Muscle layer of colon (tissue), 2 donors: ENCODE data around the gene GALNT12.

Experiments
- H3K27ac ChIP-seq: one replicate; pipeline ENCODE4 v1.7.0; 2013; ENCODE audit warnings: low read depth, mild to moderate bottlenecking, low read length, moderate library complexity
- H3K27me3 ChIP-seq, 2 donors: one replicate each; pipeline ENCODE4 v1.7.0; 2013; ENCODE audit warnings: low read length in 2 of 2, mild to moderate bottlenecking in 2 of 2; ENCODE audit not compliant: insufficient read depth in 2 of 2, control insufficient read depth in 1 of 2
- H3K36me3 ChIP-seq: one replicate; pipeline ENCODE4 v1.7.0; 2013; ENCODE audit warnings: mild to moderate bottlenecking, low read length; ENCODE audit not compliant: insufficient read depth
- H3K4me1 ChIP-seq: one replicate; pipeline ENCODE4 v1.7.0; 2013; ENCODE audit warnings: mild to moderate bottlenecking, low read length; ENCODE audit not compliant: insufficient read depth
- H3K4me3 ChIP-seq, 2 donors: one replicate each; pipeline ENCODE4 v1.7.0; 2013; ENCODE audit warnings: low read length in 2 of 2, low read depth in 1 of 2, mild to moderate bottlenecking in 1 of 2, moderate library complexity in 1 of 2
- H3K9ac ChIP-seq: one replicate; pipeline ENCODE4 v1.7.0; 2013; ENCODE audit warnings: low read length
- H3K9me3 ChIP-seq: one replicate; pipeline ENCODE4 v1.7.0; 2013; ENCODE audit warnings: mild to moderate bottlenecking, low read length
- donor health status: abdominal sarcoma.
- donor health status: Adenocarcinoma of cecum.

GALNT12 gene

DNA sequence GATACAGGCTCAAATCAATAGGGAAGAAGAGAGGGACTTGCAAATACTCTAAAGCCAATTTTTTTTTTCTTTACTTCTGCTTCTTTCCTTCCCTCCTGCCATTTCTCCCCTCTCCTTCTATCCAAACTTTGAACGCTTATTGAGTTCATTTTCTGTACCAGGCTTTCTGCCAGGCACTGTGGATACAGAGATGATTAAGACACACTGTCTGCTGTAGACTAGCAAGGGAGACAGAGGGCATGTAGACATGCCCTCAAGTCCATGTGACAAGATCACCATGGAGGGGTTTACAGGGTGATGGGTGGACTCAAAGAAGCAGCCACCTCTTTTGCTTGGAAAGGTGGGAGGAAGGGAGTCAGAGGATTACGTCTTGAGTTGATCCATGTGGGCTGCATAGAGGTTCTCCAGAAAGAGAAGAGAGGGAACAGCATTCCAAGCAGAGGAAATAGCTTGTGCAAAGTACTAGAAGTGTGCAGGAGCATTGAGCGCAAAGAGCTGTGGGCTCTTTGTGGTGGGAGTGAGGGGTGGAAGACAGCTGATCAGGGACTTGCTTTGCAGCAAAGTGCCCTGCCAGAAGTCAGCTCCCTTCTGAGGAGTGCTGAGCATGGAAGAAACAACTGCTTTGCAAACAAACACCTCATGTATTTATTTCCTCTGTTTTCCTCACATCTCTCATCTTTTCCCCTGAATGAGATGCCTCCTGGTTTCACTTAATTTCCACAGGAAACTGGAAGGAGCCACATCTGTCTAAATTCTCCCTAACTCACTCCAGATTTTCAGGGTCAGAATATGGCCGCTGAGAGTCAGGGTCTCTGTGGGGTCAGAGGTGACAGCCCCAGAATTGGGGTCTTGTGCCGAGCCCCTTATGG is 71.9 kb downstream of the GALNT12 start:
- Histone ChIP-seq H3K27ac (no peak overlapping the region), H3K4me1 (peaks cover 22% of the 10 kb centered on the region), H3K36me3 (no peaks in the 10 kb centered on the region), H3K9me3 (no peaks in the 10 kb centered on the region), H3K4me3 (peak overlapping the region in 1 of 2 donors; percentile 11), H3K9ac (no peak overlapping the region), H3K27me3 (no peaks in the 10 kb centered on the region)

DNA sequence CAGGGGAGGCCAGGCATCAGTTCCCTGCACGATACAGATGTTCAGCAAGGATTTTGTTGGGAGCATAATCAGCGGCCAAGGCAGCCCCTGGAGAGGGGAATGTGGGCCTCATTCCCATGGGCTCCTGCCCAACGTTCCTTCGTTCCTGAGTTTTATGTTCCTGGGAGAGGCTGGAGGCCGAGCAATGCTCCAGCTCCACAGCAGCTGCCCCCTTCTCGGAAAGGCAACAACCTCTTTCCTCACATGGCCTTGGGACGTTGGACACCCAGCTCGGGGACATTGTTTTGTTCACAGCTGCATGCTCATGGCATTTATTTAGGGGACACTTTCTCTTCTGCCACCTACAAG is 72.5 kb downstream of the GALNT12 start:
- Histone ChIP-seq H3K9me3 (no peaks in the 10 kb centered on the region), H3K9ac (no peak overlapping the region), H3K4me3 (peak overlapping the region in 1 of 2 donors; percentile 11), H3K36me3 (no peaks in the 10 kb centered on the region), H3K27ac (no peak overlapping the region), H3K4me1 (peaks cover 22% of the 10 kb centered on the region), H3K27me3 (no peaks in the 10 kb centered on the region)

DNA sequence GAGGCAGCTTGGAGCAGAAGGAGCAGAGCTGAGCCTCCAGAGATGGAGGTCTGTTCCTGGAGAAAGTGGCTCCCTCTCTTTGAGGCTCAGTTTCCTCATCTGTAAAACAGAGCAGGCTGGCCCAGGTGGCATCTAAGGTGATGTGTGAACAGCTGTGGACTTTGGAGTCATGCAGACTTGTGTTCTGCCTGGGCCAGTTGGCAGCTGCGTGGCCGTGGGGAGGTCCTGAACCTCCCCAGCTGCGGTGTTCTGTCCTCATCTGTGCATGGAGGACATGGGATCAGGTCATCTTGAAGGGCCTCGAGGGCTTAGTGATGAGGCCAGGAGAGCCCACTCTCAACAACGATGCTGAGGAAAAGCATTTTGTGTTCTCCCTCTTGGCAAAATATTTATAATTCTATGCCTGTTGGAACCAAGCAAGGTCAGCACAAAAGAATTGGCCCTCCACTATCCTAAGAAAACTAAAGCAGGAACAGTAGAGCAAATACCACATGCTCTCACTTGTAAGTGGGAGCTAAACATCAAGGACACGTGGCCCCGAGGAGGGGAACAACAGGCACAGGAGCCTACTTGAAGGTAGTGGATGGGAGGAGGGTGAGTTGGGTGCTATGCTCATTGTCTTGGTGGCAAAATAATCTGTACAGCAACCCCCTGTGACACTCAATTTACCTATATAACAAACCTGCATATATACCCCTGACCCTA is 73.0 kb downstream of the GALNT12 start:
- no peaks in the 10 kb centered on the region for H3K27me3 ChIP-seq
- H3K27ac ChIP-seq = no peak overlapping the region
- H3K36me3 ChIP-seq = no peaks in the 10 kb centered on the region
- peaks cover 22% of the 10 kb centered on the region for H3K4me1 ChIP-seq
- no peaks in the 10 kb centered on the region for H3K9me3 ChIP-seq
- no peak overlapping the region for H3K9ac ChIP-seq
- H3K4me3 ChIP-seq = peak overlapping the region in 1 of 2 donors; percentile 11

DNA sequence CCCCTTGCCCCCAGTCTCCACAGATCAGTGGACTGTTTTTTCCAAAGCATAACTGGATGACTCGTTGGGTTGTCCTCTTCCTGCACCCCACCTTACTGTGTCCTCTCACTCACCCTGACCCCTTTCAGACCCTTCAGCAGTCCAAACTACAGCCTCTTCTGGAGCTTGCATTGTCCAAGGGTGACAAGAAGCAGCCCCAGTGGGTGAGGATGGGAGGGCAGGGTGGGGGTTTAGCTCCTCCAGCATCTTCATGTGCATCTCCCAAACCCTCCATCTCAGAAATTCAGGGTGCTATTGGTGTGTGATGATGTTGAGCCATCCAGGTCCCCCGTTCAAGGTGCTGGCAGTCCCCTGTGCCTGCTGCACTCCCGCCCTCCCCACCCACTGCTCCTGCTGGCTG is 73.9 kb downstream of the GALNT12 start:
- Histone ChIP-seq H3K9me3 (no peaks in the 10 kb centered on the region), H3K9ac (no peak overlapping the region), H3K36me3 (no peaks in the 10 kb centered on the region), H3K4me1 (peaks cover 22% of the 10 kb centered on the region), H3K27ac (no peak overlapping the region), H3K4me3 (no peak overlapping the region), H3K27me3 (no peaks in the 10 kb centered on the region)

DNA sequence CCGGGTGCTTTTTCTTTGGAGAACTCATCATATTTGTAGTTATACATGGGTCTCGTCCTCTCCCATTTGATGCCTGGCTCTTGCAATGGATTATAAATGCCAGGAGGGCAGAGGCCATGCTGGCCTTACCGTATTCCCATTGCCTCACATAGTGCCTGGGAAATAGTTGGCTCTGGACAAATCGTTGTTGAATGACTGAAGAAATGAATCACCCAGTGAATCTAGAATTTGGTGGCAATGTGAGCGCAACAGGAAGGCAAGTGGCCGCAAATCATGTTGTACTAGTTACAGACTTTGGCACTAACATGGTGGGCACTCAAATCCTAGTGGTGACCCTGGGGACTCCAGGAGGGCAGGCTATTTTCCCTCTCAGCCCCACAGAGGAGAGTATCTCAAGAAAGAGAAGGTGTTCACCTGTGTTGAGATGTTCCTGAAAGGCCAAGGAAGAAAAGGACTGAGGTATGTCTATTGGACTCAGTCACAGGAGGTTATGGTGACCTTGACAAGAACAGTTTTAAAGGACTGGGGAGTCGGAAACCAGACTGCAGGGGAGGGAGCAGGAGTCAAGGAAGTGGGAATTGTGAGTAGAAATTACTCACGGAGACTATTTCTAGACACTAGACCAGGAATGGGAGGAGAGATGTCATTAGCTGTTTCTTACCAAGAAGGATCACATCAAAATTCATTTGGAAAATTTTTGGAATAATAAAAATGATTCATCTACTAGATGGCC is 74.5 kb downstream of the GALNT12 start:
- Histone ChIP-seq H3K9ac (no peak overlapping the region), H3K27me3 (no peaks in the 10 kb centered on the region), H3K9me3 (no peaks in the 10 kb centered on the region), H3K4me3 (no peak overlapping the region), H3K4me1 (peaks cover 22% of the 10 kb centered on the region), H3K36me3 (no peaks in the 10 kb centered on the region), H3K27ac (no peak overlapping the region)

DNA sequence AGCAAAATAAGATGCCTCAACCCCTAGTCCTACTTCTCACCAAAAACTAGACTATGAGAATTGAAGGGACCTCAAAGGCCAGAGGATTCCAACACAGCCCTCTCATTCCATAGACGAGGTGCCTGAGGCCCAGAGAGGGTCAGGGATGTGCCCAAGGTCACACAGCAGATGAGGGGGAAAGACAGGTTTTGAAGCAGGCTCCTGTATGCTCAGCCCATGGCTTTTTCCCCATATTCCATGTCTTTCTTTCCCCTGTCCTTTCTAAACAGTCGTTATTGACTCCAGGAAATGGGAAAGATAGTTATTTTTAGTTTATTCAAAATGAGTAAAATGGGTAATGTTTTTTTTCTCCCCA is 75.1 kb downstream of the GALNT12 start:
- no peak overlapping the region for H3K4me3 ChIP-seq
- H3K36me3 ChIP-seq = no peaks in the 10 kb centered on the region
- H3K27ac ChIP-seq = no peak overlapping the region
- no peak overlapping the region for H3K9ac ChIP-seq
- H3K27me3 ChIP-seq = no peaks in the 10 kb centered on the region
- H3K9me3 ChIP-seq = no peaks in the 10 kb centered on the region
- peaks cover 22% of the 10 kb centered on the region for H3K4me1 ChIP-seq

DNA sequence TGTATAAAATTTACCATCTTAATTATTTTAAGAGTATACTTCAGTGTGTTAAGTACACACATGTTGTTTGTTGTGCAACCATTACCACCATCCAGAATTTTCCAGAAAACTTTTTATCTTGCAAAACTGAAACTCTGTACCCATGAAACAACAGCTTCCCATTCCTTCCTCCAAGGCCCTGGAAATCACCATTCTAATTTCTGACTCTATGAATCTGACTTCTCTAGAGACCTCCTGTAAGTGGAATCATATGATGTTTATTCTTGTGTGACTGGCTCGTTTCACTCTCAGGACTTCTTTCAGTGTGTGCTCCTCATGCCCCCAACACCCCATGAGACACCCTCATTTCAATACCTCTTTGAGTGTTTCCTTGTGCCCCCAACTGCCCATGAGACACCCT is 75.8 kb downstream of the GALNT12 start:
- H3K27ac ChIP-seq = no peak overlapping the region
- peaks cover 27% of the 10 kb centered on the region for H3K4me1 ChIP-seq
- H3K9me3 ChIP-seq = no peaks in the 10 kb centered on the region
- no peak overlapping the region for H3K4me3 ChIP-seq
- no peaks in the 10 kb centered on the region for H3K27me3 ChIP-seq
- no peak overlapping the region for H3K9ac ChIP-seq
- no peaks in the 10 kb centered on the region for H3K36me3 ChIP-seq

DNA sequence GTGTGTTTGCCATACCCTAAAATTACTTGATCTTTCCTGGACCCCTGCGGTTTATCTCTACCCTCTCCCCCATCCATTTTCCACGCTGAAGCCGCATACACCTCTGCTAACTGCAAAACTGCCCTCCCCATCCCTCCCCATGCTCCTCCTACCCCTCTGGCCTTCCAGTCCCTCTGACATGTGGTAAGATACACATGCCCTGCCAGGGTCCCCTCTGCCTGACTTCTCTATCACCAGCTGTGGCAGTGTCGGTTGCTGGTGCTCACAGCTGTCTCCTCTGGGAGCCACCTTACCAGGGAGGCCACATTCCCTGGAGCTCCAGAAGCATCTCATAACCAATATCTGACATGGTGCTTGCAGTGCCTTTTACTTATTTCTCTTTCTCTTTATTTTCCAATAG is 77.4 kb downstream of the GALNT12 start:
- Histone ChIP-seq H3K27ac (no peak overlapping the region), H3K27me3 (no peaks in the 10 kb centered on the region), H3K9ac (no peak overlapping the region), H3K9me3 (no peaks in the 10 kb centered on the region), H3K4me1 (peaks cover 20% of the 10 kb centered on the region), H3K36me3 (no peaks in the 10 kb centered on the region), H3K4me3 (no peak overlapping the region)

DNA sequence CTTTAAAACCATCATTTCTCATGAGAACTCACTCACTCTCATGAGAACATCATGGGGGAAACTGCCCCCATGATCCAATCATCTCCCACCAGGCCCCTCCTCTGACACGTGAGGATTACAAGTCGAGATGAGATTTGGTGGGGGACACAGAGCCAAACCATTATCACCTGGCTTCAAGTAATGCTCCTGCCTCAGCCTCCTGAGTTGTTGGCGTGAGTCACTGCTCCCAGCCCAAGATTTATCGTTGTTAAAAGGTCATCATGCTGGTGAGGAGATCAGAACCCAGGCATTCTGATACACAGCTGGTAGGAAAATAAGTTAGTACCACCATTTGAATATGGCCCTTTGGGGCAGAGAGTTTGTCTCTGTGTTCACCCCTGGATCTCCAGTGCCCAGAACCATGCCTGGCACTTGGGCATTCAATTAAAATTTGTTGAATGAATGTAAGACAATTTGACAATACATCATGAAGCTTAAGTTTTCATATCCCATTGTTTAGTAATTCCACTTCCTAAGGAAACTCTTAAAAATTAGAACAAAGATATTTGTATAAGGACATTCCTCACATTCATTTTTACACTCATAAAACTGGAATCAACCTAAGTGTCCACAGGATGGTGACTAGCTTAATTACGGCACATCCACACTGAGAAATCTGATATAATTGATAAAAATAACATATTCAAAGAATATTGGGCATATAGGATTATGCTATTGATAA is 78.3 kb downstream of the GALNT12 start:
- Histone ChIP-seq H3K9ac (no peak overlapping the region), H3K36me3 (no peaks in the 10 kb centered on the region), H3K4me1 (peaks cover 11% of the 10 kb centered on the region), H3K9me3 (no peaks in the 10 kb centered on the region), H3K27ac (no peak overlapping the region), H3K27me3 (no peaks in the 10 kb centered on the region), H3K4me3 (no peak overlapping the region)

DNA sequence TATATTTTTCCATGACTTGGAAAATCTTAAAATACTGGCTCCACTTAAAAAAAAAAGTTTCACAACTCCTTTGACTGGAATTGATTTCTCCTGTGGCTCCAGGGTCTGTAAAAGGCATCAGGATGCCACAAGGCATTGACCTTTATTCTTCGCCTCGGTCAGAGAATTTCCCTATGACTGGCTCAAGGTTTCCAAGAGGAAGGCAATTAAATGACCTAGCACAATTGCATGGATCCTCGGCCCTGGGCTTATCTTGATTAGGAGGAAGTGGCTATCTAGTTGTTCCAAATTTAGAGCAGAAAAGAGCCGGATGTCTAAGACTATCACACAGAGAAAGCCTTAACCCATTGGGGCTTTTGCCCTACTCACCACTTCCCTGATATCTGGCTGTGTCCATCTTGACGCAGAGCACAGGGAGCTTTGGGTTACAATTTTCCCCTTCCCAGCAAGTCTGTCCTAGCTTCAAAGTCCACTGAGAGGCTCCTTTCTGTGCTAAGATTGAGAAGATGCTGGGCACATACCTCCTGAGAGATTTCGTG is 79.3 kb downstream of the GALNT12 start:
- no peaks in the 10 kb centered on the region for H3K36me3 ChIP-seq
- H3K4me1 ChIP-seq = peaks cover 10% of the 10 kb centered on the region
- no peaks in the 10 kb centered on the region for H3K9me3 ChIP-seq
- H3K4me3 ChIP-seq = no peak overlapping the region
- no peaks in the 10 kb centered on the region for H3K27me3 ChIP-seq
- no peak overlapping the region for H3K27ac ChIP-seq
- no peak overlapping the region for H3K9ac ChIP-seq
